Adrenal gland (tissue), 12 donors: ENCODE data around the gene AMN1. TPM values are rescaled to one million over a fixed set of nuclear protein-coding genes. Genes with fewer than 3 reads are reported as not detected.

Experiments used
- DNase-seq, 7 donors: peaks; one replicate each; pipeline ENCODE4 v3.0.0-alpha.2; 2019 to 2020
- H3K27ac ChIP-seq, 5 donors: fragments of 200-600 bp; sonication (generic) in 4 of 5; 1 replicate in 3 of 5; 2 replicates in 2 of 5; pipeline versions ENCODE4 v1.5.1 to v1.8.0; 2016 to 2020; ENCODE audit warnings: mild to moderate bottlenecking in 1 of 5
- H3K27me3 ChIP-seq: fragments of 200-600 bp; 2 replicates; pipeline ENCODE4 v1.8.0; 2021
- H3K36me3 ChIP-seq, 2 donors: fragments of 200-600 bp; replicated peaks in 1 of 2; 1 replicate in 1 of 2; 2 replicates in 1 of 2; pipeline versions ENCODE4 v1.5.1 to v1.8.0; 2018 to 2022
- H3K4me1 ChIP-seq, 2 donors: fragments of 200-600 bp; replicated peaks in 1 of 2; 1 replicate in 1 of 2; 2 replicates in 1 of 2; pipeline versions ENCODE4 v1.5.1 to v1.8.0; 2018 to 2021
- H3K4me3 ChIP-seq, 4 donors: fragments of 200-600 bp; sonication (generic) in 3 of 4; one replicate each; pipeline ENCODE4 v1.5.1; 2016 to 2018
- H3K9me3 ChIP-seq, 3 donors: fragments of 200-600 bp; sonication (generic) in 1 of 3; replicated peaks in 1 of 3; 1 replicate in 2 of 3; 2 replicates in 1 of 3; pipeline versions ENCODE4 v1.5.1 to v1.8.0; 2016 to 2021
- POLR2A ChIP-seq, 2 donors: fragments of 450-650 bp; IDR thresholded peaks; one replicate each; pipeline ENCODE4 v1.6.1; 2017; ENCODE audit warnings: antibody characterized with exemption in 2 of 2, mild to moderate bottlenecking in 2 of 2, moderate library complexity in 1 of 2
- WGBS, 4 donors: extraction: QIAGEN DNeasy Blood & Tissue Kit in 2 of 4; methylation state at CpG; one replicate each; pipeline versions ENCODE4 v1.1.5 to v1.1.7; 2013 to 2017; 5-methylcytosine and 5-hydroxymethylcytosine counted together
- intact Hi-C, 2 donors: fragments of 100-400 bp; cut with DNase I; formaldehyde crosslinking; loops; one replicate each; pipeline versions ENCODE4 v1.14.1 to v1.15.0; 2022 to 2023
- polyA plus RNA-seq, 3 donors: library from polyadenylated mRNA; stranded (reverse); fragments of 200-250 nt in 2 of 3; fragments of 350-450 nt in 1 of 3; fragmentation: Illumina TruSeq in 1 of 3; extraction: RNeasy Lipid Tissue Mini Kit (QIAGEN cat#74804) in 1 of 3; gene quantifications; one replicate each; pipeline ENCODE4 v1.2.3, GENCODE V29; 2013 to 2014
- total RNA-seq, 9 donors: library from RNA; depleted of rRNA in 4 of 9; stranded (reverse); fragments of >200 nt in 4 of 9; fragments of 120-200 nt in 1 of 9; fragmentation: NEBNext Ultra II Directional in 1 of 9; extraction: Animal tissue kit (Norgen Biotek cat#: 25700) in 1 of 9; gene quantifications; one replicate each; pipeline versions ENCODE4 v1.1.0 to v1.2.4, GENCODE V29; 2013 to 2023
- TF ChIP-seq, protein P1 (sequence below), 6 experiments: fragments of 450-650 bp in 4 of 6; fragments of 200-600 bp in 2 of 6; sonication (generic) in 1 of 6; IDR thresholded peaks; 1 replicate in 5 of 6; 2 replicates in 1 of 6; pipeline versions ENCODE4 v1.5.1 to v1.8.0; 2016 to 2021; ENCODE audit warnings: antibody characterized with exemption in 6 of 6, mild to moderate bottlenecking in 2 of 6, moderate library complexity in 1 of 6
- donor health status: healthy with polysubstance abuse.
- donor health status: Bipolar disorder and iron deficiency.
- donor health status: DM: yes; HTN: yes; CAD: no.
- donor health status: DM: no; HTN: no; CAD: no.
- donor health status: DM: no; HTN: no; CAD: no.
- donor health status: DM: yes; HTN: yes; CAD: no.

AMN1 gene
- total and polyA plus RNA-seq, 12 donors = 7.2 to 36.7 (median 13.1) TPM

DNA sequence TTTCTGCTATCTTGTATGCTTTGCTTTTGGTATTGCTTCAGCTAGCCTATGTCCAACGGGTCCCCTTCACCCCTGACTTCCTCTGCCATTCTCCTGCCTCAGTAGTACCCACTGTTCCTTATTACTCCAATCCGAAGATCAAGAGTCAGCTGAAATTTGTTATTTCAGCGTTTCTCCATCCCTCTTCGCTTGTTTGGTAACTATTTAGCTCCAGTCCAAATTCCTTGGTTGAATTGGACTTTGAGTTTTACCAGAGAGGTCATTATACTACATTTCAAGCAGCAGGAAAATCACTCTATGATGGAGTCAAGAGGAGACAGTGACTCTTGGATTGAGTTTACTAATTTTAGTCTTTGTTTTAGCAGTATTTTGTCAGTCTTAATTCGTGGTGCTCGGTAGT is 64.8 kb downstream of the AMN1 start:
- Histone ChIP-seq H3K27me3 (no peaks in the 10 kb centered on the region), H3K9me3 (no peaks in the 10 kb centered on the region), H3K4me1 (peaks cover 4 to 15% of the 10 kb centered on the region in 2 donors), H3K27ac (no peak overlapping the region), H3K4me3 (no peak overlapping the region), H3K36me3 (no peaks in the 10 kb centered on the region)
- WGBS, 4 donors = 87 to 91% (median 89%) methylated on average over 6 of the region's 6 CpGs
- DNase-seq = no peak
- TF ChIP-seq, protein P1, sequence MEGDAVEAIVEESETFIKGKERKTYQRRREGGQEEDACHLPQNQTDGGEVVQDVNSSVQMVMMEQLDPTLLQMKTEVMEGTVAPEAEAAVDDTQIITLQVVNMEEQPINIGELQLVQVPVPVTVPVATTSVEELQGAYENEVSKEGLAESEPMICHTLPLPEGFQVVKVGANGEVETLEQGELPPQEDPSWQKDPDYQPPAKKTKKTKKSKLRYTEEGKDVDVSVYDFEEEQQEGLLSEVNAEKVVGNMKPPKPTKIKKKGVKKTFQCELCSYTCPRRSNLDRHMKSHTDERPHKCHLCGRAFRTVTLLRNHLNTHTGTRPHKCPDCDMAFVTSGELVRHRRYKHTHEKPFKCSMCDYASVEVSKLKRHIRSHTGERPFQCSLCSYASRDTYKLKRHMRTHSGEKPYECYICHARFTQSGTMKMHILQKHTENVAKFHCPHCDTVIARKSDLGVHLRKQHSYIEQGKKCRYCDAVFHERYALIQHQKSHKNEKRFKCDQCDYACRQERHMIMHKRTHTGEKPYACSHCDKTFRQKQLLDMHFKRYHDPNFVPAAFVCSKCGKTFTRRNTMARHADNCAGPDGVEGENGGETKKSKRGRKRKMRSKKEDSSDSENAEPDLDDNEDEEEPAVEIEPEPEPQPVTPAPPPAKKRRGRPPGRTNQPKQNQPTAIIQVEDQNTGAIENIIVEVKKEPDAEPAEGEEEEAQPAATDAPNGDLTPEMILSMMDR (IDR thresholded peaks at IDR 0.05) = no peak
- TF ChIP-seq POLR2A (IDR thresholded peaks at IDR 0.05) = no peak
- intact Hi-C loops = no loop called here

DNA sequence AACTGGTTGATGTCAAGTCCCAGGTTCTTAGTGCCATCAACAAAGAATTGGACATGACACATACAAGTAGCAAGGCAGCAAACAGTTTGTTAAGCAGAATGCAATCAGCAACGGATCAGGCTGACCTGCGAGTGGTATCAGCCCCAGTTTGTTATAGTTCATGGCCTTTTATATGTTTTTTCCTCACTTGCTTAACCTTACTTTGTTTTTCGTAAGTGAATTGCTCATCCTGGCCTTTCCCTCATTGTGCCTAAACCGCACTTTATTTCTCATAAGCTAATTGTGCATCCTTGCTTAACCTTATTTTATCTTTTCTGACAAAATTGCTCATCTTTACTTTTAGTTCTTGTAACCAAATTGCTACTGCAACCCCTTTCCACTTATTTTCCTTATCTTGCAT is 65.2 kb downstream of the AMN1 start:
- no peaks in the 10 kb centered on the region for H3K36me3 ChIP-seq
- WGBS, 4 donors = 58 to 86% (median 80%) methylated on average over 4 of the region's 4 CpGs
- no peaks in the 10 kb centered on the region for H3K9me3 ChIP-seq
- H3K27ac ChIP-seq = no peak overlapping the region
- intact Hi-C loops = no loop called here
- no peaks in the 10 kb centered on the region for H3K27me3 ChIP-seq
- H3K4me1 ChIP-seq = peaks cover 5 to 17% of the 10 kb centered on the region in 2 donors
- TF ChIP-seq, protein P1 (IDR thresholded peaks at IDR 0.05) = no peak
- no peak for TF ChIP-seq POLR2A (IDR thresholded peaks at IDR 0.05)
- DNase-seq = no peak
- no peak overlapping the region for H3K4me3 ChIP-seq

DNA sequence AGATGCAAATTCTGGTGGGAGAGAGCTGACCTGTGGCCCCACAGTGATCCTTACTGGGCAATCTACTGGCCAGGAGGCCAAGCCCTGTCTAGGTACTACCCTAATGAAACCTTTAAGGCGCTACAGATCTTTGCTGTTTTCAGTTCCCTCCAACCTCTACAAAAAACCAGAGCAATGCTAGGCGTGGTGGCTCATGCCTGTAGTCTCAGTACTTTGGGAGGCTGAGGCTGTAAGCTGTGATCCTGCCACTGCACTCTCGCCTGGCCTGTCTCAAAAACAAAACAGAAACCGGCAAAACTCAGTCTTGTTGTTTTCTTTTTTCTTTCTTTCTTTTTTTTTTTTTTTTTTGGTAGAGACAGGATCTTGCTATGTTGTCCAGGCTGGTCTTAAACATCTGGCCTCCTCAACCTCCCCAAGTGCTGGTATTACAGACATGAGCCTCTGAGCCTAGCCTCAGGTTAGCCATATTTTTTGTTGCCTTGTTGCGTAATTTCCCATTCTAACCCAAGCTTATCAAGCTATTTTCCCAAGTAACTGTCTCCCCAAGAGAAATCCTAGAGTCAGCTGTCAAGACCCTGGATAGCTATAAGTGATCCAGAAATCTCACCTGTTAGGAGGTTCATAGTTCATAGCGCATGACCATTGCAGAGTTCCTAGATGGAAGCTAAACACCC is 66.5 kb downstream of the AMN1 start:
- H3K4me3 ChIP-seq = no peak overlapping the region
- peaks cover 10 to 12% of the 10 kb centered on the region in 2 donors for H3K4me1 ChIP-seq
- no peak for DNase-seq
- no peaks in the 10 kb centered on the region for H3K27me3 ChIP-seq
- intact Hi-C loops = no loop called here
- TF ChIP-seq POLR2A (IDR thresholded peaks at IDR 0.05) = no peak
- TF ChIP-seq, protein P1 (IDR thresholded peaks at IDR 0.05) = no peak
- 88 to 97% (median 92%) methylated on average over 6 of the region's 6 CpGs for WGBS, 4 donors
- H3K36me3 ChIP-seq = no peaks in the 10 kb centered on the region
- H3K9me3 ChIP-seq = no peaks in the 10 kb centered on the region
- H3K27ac ChIP-seq = no peak overlapping the region

DNA sequence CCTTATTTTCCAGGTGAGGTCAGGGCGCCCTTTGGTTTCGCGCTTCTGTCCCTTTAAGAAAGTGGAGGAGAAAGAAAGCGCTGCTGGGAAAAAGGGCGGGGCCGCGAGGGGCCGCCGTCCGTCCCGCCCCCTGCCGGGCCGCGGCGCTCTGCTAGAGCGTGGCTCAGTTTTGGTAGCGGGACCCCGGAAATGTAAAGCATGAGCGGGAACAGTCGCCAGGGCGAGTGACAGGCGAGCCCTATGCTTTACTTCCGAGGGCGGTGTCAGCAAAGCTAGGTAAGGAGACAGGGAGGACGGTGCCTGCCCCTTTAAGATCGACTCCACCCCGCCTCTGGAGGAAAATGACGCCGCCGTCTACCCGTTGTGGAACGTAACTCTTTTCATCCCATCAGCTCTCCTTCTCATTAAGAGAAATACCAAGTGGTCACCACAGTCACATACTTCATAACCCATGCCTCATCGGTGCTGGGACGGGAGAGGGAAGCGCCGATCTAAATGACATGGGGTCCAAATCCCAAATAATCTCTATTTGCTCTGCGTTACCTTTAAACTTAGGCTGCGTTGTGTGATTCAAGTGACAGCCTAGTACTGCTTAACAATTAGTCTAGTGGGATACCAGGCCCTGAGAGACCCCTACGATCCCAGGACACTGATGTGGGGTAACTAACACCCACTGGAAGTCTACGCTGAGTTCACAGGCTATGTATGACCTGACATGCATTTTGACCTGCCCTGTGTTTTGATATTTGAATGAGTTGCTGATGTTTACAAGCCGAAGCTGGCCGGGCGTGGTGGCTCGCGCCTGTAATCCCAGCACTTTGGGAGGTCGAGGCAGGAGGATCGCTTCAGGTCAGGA is 69.5 kb downstream of the AMN1 start, which contains the start of gene ETFBKMT:
ETFBKMT (plus strand) TSS at position 602 of the 856 bp plus-strand sequence. CDS start 2,266 bp downstream, outside the sequence.
- H3K27ac ChIP-seq = peak within 1 kb of the TSS; percentile 70 to 98 (median 94)
- H3K36me3 ChIP-seq = no peaks in the 10 kb centered on the region
- H3K4me1 ChIP-seq = peaks cover 10 to 12% of the 10 kb centered on the region in 2 donors
- intact Hi-C loops = loop anchor here (10.0 kb wide), 3 partner anchors 395 to 655 kb away; no protein-coding TSS in a partner anchor
- DNase-seq = peak; percentile 84 to 96 (median 92)
- H3K4me3 ChIP-seq = peak within 1 kb of the TSS; percentile 18 to 92 (median 68)
- H3K9me3 ChIP-seq = no peaks in the 10 kb centered on the region
- TF ChIP-seq, protein P1 (IDR thresholded peaks at IDR 0.05) = peak; percentile 24 to 66 (median 48)
- TF ChIP-seq POLR2A (IDR thresholded peaks at IDR 0.05) = peak; percentile 30 to 91
- H3K27me3 ChIP-seq = no peaks in the 10 kb centered on the region
- 2 to 4% (median 3%) methylated on average over 36 to 47 of the region's 47 CpGs for WGBS, 4 donors
